Measurements from ENCODE around the gene GOSR2. TPM values are rescaled to one million over a fixed set of nuclear protein-coding genes. Genes with fewer than 3 reads are reported as not detected.
A peak's percentile ranks its signal among the peaks of the same experiment; 100 is the strongest.

Gene GOSR2
- total and polyA plus RNA-seq, 12 donors = 14.4 to 69.2 (median 43.3) TPM

- no peak for DNase-seq
- Histone ChIP-seq H3K27me3 (peaks cover 28% of the 10 kb centered on the region), H3K27ac (no peak overlapping the region), H3K4me3 (peak overlapping the region in 2 of 4 donors; percentile 34 to 59), H3K9me3 (replicated peaks in 1 of 3) (no peaks in the 10 kb centered on the region), H3K36me3 (replicated peaks in 1 of 2) (no peaks in the 10 kb centered on the region), H3K4me1 (replicated peaks in 1 of 2) (peaks cover 10 to 13% of the 10 kb centered on the region in 2 donors)
- no peak for TF ChIP-seq POLR2A (IDR thresholded peaks at IDR 0.05)
- TF ChIP-seq, protein P1, sequence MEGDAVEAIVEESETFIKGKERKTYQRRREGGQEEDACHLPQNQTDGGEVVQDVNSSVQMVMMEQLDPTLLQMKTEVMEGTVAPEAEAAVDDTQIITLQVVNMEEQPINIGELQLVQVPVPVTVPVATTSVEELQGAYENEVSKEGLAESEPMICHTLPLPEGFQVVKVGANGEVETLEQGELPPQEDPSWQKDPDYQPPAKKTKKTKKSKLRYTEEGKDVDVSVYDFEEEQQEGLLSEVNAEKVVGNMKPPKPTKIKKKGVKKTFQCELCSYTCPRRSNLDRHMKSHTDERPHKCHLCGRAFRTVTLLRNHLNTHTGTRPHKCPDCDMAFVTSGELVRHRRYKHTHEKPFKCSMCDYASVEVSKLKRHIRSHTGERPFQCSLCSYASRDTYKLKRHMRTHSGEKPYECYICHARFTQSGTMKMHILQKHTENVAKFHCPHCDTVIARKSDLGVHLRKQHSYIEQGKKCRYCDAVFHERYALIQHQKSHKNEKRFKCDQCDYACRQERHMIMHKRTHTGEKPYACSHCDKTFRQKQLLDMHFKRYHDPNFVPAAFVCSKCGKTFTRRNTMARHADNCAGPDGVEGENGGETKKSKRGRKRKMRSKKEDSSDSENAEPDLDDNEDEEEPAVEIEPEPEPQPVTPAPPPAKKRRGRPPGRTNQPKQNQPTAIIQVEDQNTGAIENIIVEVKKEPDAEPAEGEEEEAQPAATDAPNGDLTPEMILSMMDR (IDR thresholded peaks at IDR 0.05) = no peak
- intact Hi-C loops (cut with DNase I) = no loop called here
- WGBS, 4 donors = 11 to 18% (median 15%) methylated on average over 30 to 36 of the region's 36 CpGs
These were observed 55.0 kb downstream of the GOSR2 start for GRCh38 chr17:46977750-46978488.

DNA sequence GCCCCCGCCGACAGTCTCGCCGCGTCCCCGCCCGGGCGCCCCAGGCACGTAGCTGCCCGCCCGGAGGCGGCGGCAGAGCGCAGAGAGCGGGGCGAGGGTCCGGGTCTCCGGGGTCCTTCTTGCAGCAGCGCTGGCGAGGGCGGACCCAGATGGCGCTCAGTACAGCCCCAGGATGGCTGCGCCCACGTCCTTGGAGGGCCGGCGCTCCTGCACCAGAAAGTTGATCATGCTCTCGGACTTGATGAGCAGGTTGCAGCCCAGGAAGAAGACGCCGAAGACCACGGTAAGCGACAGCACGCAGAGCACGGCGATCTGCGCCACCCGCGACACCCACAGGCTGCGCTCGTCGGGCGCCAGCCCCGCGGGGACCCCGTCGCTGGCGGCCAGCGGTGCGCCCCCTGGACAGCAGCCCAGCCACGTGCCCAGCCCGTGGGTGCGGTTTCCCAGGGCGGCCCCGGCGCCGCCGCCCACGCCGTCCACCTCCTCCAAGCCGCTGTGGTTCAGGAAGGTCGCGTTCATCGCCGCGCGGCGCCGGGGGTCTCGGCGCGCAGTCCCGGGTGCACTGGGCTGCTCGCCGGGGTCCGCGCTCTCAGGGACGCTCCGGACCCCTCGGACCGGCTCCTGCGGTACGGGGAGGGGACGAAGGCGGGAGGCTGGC, 55.7 kb downstream of the GOSR2 start:
- peak overlapping the region in 2 of 4 donors; percentile 34 to 59 for H3K4me3 ChIP-seq
- no peak for DNase-seq
- H3K9me3 ChIP-seq (replicated peaks in 1 of 3) = no peaks in the 10 kb centered on the region
- intact Hi-C loops (cut with DNase I) = no loop called here
- H3K36me3 ChIP-seq (replicated peaks in 1 of 2) = no peaks in the 10 kb centered on the region
- no peak overlapping the region for H3K27ac ChIP-seq
- WGBS, 4 donors = 1% methylated on average over 67 to 83 of the region's 83 CpGs; no CpG with 5 or more reads in 2 of the 4 donors
- H3K4me1 ChIP-seq (replicated peaks in 1 of 2) = peaks cover 10 to 13% of the 10 kb centered on the region in 2 donors
- peaks cover 28% of the 10 kb centered on the region for H3K27me3 ChIP-seq
- no peak for TF ChIP-seq POLR2A (IDR thresholded peaks at IDR 0.05)
- TF ChIP-seq, protein P1 (IDR thresholded peaks at IDR 0.05) = no peak

- Histone ChIP-seq H3K9me3 (replicated peaks in 1 of 3) (no peaks in the 10 kb centered on the region), H3K27me3 (peaks cover 28% of the 10 kb centered on the region), H3K36me3 (replicated peaks in 1 of 2) (no peaks in the 10 kb centered on the region), H3K27ac (no peak within 1 kb of the TSS), H3K4me3 (peak within 1 kb of the TSS in 2 of 4 donors; percentile 34 to 59), H3K4me1 (replicated peaks in 1 of 2) (peaks cover 10 to 13% of the 10 kb centered on the region in 2 donors)
- WGBS, 4 donors = 1 to 7% (median 4%) methylated on average over 12 to 57 of the region's 57 CpGs
- intact Hi-C loops (cut with DNase I) = no loop called here
- peak in 3 of 7 donors; percentile 14 to 19 (median 17) for DNase-seq
- TF ChIP-seq, protein P1 (IDR thresholded peaks at IDR 0.05) = no peak
- no peak for TF ChIP-seq POLR2A (IDR thresholded peaks at IDR 0.05)
These were observed 56.3 kb downstream of the GOSR2 start, which contains the start of gene RPRML for GRCh38 chr17:46979147-46979863. RPRML (minus strand) TSS chr17:46979253; CDS start chr17:46979007, 246 bp downstream.

- no peaks in the 10 kb centered on the region for H3K36me3 ChIP-seq (replicated peaks in 1 of 2)
- TF ChIP-seq, protein P1 (IDR thresholded peaks at IDR 0.05) = no peak
- TF ChIP-seq POLR2A (IDR thresholded peaks at IDR 0.05) = no peak
- H3K4me1 ChIP-seq (replicated peaks in 1 of 2) = peaks cover 10 to 13% of the 10 kb centered on the region in 2 donors
- peaks cover 20% of the 10 kb centered on the region for H3K27me3 ChIP-seq
- no peak for DNase-seq
- no peaks in the 10 kb centered on the region for H3K9me3 ChIP-seq (replicated peaks in 1 of 3)
- WGBS, 4 donors = 83 to 95% (median 89%) methylated on average over 6 of the region's 6 CpGs
- intact Hi-C loops (cut with DNase I) = no loop called here
- no peak overlapping the region for H3K4me3 ChIP-seq
- no peak overlapping the region for H3K27ac ChIP-seq
These were observed 59.6 kb downstream of the GOSR2 start for GRCh38 chr17:46982577-46982976.
